Effector CD4-positive, alpha-beta T cell (primary cell): ENCODE results near the gene TFDP3. TPM values are rescaled to one million over a fixed set of nuclear protein-coding genes. Genes with fewer than 3 reads are reported as not detected.

ENCODE experiments used
- DNase-seq: peaks from one replicate; pipeline ENCODE4 v3.0.0-alpha.2; 2020
- total RNA-seq: gene quantifications from one replicate; lab custom pipeline; 2026; lab: John Stamatoyannopoulos, UW

TFDP3 gene, protein sequence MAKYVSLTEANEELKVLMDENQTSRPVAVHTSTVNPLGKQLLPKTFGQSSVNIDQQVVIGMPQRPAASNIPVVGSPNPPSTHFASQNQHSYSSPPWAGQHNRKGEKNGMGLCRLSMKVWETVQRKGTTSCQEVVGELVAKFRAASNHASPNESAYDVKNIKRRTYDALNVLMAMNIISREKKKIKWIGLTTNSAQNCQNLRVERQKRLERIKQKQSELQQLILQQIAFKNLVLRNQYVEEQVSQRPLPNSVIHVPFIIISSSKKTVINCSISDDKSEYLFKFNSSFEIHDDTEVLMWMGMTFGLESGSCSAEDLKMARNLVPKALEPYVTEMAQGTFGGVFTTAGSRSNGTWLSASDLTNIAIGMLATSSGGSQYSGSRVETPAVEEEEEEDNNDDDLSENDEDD
- not detected for total RNA-seq

DNA sequence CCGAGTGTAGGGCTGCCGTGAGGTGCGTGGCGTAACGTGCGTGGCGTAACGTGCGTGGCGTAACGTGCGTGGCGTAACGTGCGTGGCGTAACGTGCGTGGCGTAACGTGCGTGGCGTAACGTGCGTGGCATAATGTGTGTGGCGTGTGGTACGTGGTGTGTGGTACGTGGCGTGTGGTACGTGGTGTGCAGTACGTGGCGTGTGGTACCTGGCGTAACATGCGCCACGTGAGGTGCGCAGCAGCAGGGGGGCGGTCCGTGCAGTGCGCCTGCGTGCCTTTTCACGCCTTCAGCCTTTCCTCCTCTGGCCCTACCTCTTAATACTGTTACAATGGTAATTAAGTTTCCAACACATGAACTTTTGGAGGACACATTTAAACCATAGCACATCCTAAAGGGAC is at the start of gene TFDP3:
TSS of gene TFDP3 (minus strand) at position 26 of the 400 bp plus-strand sequence. CDS start 95 bp downstream, outside the sequence.
- DNase-seq: no peak

DNA sequence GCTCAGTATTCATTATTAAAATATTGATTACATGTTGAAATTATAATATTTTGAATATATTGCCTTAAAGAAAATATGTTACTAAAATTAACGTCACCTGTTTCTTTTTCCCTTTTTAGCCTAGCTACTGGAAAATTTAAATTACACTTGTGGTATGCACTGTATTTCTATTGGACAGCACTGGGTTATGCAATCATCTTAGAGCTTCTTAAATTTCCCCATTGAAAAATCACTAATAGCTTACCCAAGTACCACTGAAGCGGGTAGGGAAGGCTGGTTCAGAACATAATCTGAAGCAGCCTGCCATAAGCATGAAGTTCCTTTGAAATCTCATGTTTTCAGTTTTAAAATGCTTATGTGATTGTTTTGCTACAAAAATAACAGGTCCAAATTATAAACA is 49.5 kb upstream of the TFDP3 start:
- DNase-seq: no peak

DNA sequence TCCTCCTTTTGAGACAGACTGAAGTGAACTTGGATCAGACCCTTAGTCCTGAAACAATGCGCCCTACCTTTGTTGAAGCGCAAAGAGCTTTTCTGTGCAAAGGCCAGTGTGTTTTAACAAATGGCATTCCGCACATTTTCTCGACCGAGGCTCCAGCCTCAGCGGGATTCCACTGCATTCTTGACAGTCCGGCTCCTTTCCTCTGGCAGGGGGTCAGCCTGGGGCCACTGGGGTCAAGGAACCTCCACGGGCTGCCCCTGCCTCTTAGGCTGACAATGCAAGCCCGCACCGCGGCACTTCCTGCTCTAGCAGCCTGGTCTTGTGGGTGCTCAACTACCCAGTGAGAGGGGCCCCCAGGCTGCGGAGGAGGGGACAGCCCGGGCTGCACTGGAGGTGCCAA is 47.2 kb upstream of the TFDP3 start:
- DNase-seq: no peak

DNA sequence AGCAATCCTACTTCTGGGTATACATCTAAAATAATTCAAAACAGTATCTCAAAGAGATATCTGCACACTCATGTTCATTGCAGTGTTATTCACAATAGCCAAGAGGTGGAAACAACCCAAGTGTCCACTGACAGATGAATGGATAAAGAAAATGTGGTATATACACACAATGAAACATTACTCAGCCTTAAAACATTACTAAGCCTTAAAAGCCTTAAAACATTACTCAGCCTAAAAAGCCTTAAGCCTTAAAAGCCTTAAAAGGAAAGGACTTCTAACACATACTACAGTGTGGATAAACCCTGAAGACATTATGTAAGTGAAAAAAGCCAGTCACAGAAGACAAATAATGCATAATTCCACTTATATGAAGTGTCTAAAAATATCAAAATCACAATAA is 40.3 kb upstream of the TFDP3 start:
- DNase-seq: no peak

DNA sequence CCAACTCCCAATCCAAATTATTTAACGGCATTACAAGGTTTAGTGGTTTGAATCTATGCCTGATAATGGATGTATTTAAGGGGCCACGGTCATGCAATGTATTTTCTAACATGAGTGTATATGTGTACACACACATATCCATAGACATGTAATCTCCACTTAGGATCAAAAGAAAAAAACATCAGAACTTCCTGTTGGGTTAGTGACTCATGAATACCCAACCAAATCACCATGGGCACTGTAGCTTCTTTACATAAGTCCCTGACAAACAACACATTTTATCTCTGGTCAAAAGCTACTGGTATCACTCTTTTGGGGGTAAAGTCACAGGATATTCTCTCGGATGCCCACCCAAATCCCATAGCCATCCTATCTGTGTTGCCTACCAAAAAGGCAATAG is 36.5 kb upstream of the TFDP3 start:
- DNase-seq: no peak

DNA sequence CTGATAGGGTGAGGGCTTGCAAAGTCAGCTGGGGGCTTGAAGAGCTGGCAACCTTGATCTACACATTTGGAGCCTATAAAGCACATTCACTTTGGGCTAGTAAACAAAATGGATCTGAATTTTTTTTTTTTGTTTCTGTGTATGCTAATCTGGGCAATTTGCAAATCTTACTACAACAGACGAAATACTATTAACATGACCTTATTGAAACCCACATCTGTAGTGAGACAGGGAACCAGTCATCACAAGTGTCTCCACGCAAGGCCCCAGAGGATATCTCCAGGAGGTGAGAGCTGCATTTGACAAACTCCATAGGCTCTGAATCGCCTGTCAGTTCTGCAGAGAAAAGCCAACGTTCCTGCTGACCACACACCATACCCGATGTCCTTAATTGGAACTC is 33.0 kb upstream of the TFDP3 start:
- DNase-seq: no peak

DNA sequence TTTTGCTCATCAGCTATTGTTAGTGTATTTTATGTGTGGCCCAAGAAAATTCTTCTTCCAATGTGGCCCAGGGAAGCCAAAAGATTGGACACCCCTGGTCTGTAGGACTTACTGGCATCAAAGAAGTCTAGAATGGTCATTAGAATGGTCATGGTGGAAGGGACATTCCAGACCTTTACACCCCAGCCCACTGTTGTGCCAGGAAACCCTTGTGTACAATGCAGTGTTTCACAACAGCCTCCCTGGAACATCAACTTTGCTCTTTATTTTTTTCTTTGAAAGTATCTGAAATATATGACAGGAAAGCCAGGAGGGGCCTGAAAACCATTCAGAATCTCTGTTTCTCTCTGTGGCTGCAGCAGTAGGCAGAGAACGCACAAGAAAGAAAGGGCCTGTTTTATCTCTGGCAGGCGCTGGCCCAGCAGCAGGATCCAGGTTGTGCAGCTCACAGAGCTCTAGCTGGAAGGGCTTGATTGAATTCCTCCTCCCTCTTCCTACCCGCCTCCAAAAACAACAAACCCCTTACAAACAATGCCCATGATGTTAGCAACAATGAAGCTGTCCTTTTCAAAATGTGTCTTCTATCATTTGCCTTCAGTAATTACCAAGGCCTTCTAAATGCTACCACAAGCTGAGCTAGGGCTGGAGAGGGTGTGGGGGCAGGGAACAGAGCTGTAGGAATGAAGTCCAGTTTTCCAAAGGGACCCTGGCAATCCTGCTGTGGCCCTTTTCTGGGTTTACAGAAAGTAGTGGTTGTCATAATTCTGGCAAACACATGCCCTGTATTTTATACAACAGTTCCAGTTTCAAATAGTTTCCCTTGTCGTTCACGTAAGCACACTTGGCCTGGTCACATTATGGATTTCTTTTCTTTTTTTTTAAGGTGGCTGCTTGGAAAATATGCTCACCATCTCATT is 32.3 kb upstream of the TFDP3 start:
- DNase-seq: no peak

DNA sequence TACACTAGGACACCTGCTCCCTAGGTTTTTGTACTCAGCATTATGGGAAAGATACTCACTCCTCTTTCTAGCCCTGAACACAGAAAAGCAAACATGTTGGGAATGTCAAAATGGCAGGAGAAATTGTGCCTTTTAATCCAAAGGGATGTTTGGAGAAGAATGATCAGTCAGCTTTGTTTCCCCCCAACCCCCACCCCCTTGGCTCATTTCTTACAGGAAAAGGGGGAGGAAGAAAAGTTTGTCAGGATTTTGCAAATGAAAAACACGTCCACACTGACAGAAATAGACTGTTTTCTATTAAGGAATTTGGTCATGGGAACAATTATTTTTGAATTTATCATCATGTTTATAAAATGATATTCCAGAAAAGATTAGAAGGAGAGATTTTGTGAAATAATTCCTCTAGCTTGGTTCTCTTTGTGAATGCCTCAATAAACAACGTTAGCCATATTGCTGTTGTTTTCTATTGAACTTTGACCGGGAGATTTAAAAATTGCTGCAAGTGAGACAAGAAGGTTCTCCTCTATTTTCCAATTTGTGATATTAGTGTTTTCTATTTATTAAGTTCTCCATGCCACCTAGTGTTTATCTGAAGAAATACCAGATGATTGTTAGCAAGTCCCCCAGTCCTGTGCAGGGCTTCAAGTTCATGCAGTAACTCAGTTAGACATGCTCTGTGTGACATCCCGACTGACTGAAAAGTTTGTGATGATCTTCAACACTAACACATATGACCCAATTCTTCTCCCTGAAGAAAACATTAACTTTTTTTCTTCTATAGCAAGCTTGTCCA is 31.3 kb upstream of the TFDP3 start:
- no peak for DNase-seq

DNA sequence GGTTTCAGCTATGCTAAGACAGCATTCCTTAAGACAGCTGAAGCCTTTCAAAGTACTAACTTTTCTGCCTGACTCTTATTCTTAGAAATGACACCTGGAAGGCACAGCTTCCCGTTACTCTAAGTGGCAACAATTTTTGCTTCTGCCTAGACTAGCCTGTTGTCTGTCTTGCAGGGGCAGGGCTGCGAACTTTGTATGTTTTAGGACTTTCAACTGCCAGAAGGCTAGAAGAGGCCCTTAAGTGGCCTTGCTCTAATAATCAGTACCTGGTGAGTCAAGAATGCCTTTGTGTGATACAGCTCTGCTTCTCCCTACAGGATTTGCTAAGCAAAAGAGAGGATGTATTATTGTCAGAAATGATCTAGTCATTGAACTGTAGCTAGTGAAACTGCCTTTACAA is 30.0 kb upstream of the TFDP3 start:
- DNase-seq: no peak

DNA sequence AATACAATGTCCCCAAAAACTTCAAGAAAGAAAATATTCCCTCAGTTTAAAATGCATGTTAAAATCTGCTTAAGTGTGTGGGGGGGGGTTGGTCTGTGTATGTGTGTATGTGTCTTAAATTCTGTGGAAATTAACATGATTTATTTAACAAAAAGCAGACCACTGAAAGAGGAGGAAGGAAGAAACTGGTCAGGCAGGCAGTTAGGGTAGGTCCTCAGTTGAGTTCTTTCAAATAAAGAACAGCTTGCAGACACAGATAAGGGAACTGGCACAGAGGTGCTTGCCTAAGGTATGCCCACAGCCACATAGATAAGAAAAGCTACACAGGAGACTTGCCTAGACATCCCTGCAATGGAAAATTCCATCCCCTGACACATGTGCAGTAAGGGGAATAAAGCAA is 28.8 kb upstream of the TFDP3 start:
- DNase-seq: no peak

DNA sequence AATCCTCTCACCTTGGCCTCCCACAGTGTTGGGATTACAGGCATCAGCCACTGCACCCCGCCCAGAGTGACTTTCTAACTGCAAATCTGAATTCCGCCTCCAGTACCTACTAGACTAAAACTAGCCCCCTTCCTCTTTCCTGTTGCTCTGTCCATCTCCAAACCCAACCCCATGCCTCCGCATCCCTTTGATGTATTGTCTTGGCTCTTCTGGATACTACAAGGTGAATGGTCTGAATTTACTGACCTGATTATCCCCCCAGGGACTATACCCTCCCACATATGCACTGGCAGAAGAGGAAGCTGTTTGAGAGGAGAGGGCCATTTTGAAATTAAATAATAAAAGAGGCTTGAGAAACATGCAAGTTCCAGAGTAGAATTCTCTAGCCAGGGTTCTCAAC is 17.7 kb upstream of the TFDP3 start:
- DNase-seq: no peak

DNA sequence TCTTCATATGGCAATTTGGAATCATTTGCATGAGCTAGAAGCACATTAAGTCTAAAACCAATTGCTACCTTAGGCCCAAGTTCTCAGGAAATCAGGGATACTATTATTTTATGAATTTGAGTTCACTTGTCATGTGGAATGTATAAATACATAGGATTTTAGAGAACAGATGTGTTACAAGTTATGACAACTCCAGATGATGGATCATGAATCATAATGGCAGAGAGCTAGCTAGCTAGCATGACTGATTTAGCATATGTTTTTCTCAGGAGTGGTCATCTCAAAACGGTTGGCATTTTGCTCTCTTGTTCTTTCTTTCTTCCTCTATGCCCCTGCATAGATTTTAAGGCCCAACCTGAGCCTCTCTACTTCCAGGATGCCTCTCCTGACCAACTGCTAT is 14.2 kb upstream of the TFDP3 start:
- no peak for DNase-seq

DNA sequence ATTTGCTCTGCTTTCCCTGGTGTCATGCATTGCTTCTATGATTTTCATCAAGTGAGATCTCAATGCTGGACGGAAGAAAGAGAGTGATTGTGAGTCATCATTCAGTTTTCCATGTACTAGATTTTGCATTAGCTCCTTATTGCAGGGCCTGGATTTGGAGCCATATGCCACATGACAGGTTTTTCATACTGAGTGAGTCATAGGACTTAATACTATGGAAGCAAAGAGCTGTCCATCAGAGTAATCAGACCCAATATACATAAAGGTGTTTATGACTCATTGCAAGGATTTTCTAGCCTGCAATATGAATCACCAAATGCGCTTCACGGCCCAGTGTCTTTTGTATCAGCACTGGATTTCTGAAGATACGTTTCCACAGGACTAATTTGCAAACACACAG is 11.2 kb upstream of the TFDP3 start:
- no peak for DNase-seq

DNA sequence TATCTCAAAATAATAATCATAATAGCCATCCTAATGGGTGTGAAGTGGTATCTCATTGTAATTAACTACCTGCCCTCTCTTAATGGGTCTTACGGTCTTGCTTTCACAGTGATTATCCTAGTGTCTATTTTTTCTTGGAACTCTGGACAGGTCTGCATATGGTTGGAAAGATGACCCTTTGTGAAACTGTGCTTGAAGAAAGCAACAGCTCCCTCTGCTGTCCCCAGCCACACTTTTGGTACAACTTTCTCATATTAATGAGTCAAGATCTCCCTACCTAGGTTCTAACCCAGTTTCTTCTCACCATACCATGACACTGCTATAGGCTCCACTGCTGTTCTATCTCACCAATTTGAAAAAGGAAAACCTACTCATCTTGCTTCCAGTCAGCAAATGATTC is 2.4 kb downstream of the TFDP3 start:
- no peak for DNase-seq

DNA sequence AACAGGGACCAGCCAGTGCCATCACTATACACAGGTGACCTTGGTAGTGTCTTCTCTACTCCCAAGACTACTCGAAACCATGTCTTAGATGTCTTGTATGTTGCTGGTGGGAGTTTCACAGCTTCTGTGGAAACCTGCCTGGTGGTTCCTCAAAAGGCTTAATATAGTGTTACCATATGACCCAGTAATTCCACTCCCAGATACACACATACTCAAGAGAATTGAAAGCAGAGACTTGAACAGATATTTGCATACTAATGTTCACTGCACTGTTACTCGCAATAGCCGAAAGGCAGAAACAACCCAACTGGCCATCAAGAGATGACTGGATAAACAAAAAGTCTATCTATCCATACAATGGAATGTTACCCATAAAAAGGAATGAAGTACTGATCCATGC is 3.1 kb downstream of the TFDP3 start:
- DNase-seq: no peak

DNA sequence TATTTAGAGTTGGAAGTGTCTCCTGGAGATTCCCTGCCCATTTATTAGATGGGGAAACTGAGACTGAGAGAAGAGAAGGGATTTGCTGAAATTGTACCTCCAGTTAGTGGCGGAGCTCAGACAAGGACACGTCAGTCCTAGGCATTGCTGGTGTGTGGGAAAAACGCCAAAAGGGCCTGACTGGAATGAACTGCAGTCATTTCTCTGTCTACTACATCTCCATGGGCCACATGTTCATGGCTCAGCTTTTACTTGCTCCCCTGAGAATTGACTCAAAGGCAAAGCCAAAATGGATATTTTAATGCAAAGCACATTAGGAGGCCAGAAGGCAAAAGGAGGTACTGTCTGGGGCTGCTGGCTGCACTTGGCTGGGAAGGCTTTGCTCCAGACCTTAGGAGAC is 3.9 kb downstream of the TFDP3 start:
- no peak for DNase-seq

DNA sequence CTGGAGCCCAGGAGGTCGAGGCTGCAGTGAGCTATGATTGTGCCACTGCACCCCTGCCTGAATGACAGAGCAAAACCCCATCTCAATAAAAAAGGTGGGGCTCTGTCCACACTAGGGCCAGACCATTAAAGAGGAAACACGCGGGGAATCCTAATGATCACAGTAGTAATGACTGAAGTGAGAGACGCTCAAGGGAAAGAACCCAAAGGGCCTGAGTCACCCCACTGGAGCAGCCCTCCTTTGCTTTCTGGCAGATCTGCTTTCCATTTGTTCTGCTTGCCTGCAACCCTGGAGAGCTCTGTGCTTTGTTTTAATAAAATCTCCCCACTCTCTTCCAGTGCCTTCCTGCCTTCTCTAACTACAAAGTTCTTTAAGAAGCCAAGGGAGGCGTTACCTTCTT is 5.0 kb downstream of the TFDP3 start:
- DNase-seq: no peak

DNA sequence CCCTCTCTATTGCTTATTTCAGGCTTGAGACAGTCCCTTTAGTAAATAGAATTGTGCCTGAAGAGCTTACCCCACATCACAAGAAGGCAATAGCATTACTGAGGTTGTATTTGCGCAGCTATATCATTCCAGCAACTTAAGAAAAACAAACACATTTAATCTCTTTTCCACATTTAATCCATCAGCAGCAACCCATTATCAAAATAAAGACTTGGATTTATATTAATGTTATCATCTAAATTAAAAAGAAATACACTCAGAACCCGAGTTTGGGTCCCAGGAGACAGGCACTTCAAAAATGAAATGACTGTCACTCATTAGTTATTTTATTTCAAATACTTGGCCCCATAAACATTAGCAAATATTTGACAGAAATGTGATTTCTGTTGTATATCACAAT is 10.4 kb downstream of the TFDP3 start:
- no peak for DNase-seq

DNA sequence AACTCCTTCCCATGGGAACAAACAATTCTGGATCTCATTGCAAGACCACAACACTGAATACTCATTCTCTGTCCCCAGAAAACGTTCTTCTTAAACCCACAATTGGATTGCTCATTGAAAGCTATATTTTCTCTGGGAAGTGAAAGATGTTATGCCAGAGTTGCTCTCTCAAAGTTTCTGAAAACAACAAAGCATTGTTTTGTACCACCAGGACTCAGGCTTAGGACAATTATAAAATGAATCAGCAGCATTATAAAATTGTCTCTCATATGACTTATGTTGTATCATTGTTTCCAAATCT is 26.5 kb downstream of the TFDP3 start:
- no peak for DNase-seq

DNA sequence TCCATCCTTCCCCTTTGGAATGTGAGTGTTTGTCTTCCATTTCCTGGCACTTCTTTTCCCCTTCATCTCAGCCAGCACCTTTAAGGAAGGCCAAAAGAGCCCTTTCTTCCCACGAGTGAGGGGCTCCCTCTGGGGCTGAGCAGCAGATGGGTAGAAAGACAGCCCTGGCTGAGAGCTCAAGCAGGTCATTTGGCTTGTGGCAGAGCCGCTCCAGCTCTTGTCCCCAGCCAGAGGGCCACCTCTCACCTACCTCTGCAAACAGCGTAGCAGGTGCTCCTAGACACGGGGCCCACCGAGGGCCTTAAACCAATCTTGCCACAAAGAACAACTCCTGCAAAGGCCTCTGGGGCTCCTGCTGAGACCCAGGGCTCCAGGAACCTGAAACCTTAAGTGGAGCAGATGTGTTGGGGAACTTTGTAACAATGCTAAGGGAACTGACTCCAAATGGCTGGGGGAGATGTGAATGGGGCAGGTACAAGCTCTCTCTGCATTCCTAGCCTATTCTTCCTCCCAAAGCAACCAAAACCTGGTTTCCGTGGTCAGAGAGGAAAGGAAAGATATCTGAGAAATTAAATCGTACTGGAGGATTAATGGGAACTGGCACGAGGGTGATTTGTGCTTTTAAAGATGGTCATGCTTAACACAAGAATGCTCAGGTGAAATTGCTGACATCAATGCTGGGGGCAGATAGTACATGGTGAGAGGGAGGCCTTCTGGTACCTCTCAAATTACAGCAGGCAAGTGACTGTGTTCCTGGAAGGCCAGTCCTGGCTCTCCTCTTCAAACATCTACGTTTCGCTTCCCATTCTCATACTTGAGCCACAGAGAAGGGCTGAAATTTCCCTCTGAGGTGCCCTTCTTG is 27.0 kb downstream of the TFDP3 start:
- no peak for DNase-seq

DNA sequence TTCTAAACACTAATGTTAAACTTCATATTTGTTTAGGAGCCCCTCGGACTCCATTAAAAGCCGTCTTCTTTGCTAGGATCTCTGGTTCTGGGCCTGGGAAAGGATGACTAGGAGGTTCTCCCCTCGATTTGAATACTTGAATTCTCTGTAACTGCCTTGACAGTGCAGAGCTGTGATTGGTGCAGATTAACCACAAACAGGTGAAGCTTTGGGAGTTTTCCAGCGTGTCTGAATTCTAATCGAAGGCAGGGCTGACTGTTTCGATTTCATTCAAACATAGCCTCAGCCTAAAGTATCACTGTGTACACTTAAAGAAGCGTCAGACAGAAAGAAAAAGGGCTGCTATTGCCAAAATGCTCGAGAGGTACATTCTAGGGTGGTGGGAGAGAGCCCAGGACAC is 29.0 kb downstream of the TFDP3 start:
- DNase-seq: no peak

DNA sequence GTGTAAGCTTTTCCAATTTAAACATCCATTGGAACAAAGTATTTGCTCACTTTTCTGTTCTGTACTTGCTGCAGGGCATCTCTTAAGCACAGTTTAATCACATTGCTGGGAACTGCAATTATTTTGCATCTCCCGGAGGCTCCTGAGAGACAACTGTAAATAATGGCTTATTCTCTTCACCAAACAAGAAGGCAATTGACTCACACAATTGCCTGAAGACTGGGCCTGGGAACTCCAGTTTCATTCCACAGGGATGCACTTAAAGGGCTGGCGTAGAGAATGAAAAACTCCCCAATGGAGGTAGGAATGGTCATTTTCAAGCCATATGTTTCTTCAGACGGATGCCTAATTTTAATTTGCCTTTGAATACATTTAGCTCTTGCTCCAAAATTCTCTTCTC is 29.5 kb downstream of the TFDP3 start:
- no peak for DNase-seq
